ENCODE results near the gene HMX1.

HMX1 gene

GRCh38 chr4:8871417-8872401 is at the start of gene HMX1:
TSS of gene HMX1 (minus strand) at chr4:8871839. CDS start at chr4:8871614, 225 bp downstream.
- DNase-seq = no peak

- DNase-seq = no peak
Observed at GRCh38 chr4:8920969-8921368, 49.3 kb upstream of the HMX1 start.

GRCh38 chr4:8920289-8920965 is 48.8 kb upstream of the HMX1 start:
- DNase-seq = no peak

- DNase-seq = no peak
Observed at GRCh38 chr4:8919651-8920288, 48.1 kb upstream of the HMX1 start.

- DNase-seq = peak; percentile 13
Observed at GRCh38 chr4:8917868-8918783, 46.5 kb upstream of the HMX1 start.

GRCh38 chr4:8917321-8917811 is 45.7 kb upstream of the HMX1 start:
- no peak for DNase-seq

- no peak for DNase-seq
Observed at GRCh38 chr4:8916906-8917305, 45.3 kb upstream of the HMX1 start.

- no peak for DNase-seq
Observed at GRCh38 chr4:8916351-8916885, 44.8 kb upstream of the HMX1 start.

GRCh38 chr4:8915201-8916200 is 43.9 kb upstream of the HMX1 start:
- DNase-seq = no peak

- no peak for DNase-seq
Observed at GRCh38 chr4:8914461-8915171, 43.0 kb upstream of the HMX1 start.

- no peak for DNase-seq
Observed at GRCh38 chr4:8913858-8914460, 42.3 kb upstream of the HMX1 start.

GRCh38 chr4:8913121-8913857 is 41.6 kb upstream of the HMX1 start:
- DNase-seq = no peak

- no peak for DNase-seq
Observed at GRCh38 chr4:8912506-8912905, 40.9 kb upstream of the HMX1 start.

GRCh38 chr4:8912089-8912455 is 40.4 kb upstream of the HMX1 start:
- no peak for DNase-seq

GRCh38 chr4:8911316-8912088 is 39.9 kb upstream of the HMX1 start:
- DNase-seq = no peak

- no peak for DNase-seq
Observed at GRCh38 chr4:8910822-8911315, 39.2 kb upstream of the HMX1 start.

- no peak for DNase-seq
Observed at GRCh38 chr4:8910100-8910821, 38.6 kb upstream of the HMX1 start.
